ENCODE data around the gene PRDM16. TPM values are rescaled to one million over a fixed set of nuclear protein-coding genes. Genes with fewer than 3 reads are reported as not detected.

Gene PRDM16
- total and polyA plus RNA-seq, 2 of the 13 experiments (the other 11 are each of a cell fraction or from before 2014, with no cell fraction given), result 0.15 to 0.81 TPM

DNA sequence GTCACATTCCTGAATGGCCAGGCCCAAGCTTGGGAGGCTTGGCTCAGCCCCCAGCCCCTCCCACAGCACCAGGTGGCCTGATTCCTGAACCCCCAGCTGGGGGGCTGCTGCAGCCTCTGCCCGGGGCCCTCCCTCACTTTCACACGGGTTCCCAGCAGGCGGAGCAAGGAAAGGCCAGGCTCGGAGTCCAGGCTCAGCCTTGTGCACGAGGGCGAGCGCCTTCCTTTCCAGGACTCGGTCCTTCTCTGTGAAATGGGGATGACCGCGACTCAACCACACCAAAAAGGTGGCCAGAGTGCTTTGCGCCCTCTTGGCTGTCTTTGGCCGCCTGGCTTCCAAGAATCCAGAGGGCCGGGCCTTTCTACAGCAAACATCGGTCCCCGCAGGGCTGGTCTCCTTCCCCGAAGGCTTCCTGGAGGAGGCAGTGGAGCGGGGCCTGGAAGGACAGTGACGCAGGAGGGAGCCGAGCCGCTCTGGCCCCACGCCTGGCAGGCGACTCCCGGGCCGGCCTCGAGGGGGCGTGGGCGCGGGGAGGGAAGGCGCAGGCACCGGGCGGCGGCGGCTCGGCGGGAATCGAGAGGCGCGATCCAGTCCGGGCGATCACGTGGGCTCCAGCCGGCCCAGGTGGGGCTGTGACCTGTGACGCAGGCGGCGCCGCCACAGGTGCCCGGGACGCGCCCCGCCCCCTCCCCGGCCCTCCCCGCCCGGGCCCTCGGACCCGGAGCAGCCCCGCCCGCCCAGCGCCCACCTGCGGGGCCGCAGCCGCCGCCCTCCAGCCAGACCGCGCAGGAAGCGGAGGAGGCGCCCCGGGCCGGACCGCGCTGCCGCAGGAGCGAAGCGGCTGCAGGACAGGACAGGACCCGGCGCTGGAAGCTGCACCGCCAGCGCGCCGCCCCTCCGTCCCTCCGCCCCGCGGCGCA lies 385.1 kb downstream of the PRDM16 start, which contains the start of gene ARHGEF16 (continued):
- no peak for TF ChIP-seq NFATC3 (CRISPR knock-in tag; IDR thresholded peaks at IDR 0.05)
- TF ChIP-seq AGO1 (IDR thresholded peaks at IDR 0.05; ENCODE audit: low read depth, low read length, poor library complexity, severe bottlenecking), result peak; percentile 94
- TF ChIP-seq ZNF232 (CRISPR knock-in tag; IDR thresholded peaks at IDR 0.05; ENCODE audit: borderline replicate concordance), result 0 out of 2 replicates have a peak, but pooled peaks have one; percentile 41
- TF ChIP-seq ZBTB42 (CRISPR knock-in tag; IDR thresholded peaks at IDR 0.05), result no peak
- no peak for TF ChIP-seq MBD4 (IDR thresholded peaks at IDR 0.05; ENCODE audit: borderline replicate concordance, low read length)
- TF ChIP-seq ZMYM3 (CRISPR knock-in tag; IDR thresholded peaks at IDR 0.05), result peak; percentile 88
- TF ChIP-seq ZC3H4 (CRISPR knock-in tag; IDR thresholded peaks at IDR 0.05; ENCODE audit: borderline replicate concordance), result no peak
- TF ChIP-seq, protein P1, sequence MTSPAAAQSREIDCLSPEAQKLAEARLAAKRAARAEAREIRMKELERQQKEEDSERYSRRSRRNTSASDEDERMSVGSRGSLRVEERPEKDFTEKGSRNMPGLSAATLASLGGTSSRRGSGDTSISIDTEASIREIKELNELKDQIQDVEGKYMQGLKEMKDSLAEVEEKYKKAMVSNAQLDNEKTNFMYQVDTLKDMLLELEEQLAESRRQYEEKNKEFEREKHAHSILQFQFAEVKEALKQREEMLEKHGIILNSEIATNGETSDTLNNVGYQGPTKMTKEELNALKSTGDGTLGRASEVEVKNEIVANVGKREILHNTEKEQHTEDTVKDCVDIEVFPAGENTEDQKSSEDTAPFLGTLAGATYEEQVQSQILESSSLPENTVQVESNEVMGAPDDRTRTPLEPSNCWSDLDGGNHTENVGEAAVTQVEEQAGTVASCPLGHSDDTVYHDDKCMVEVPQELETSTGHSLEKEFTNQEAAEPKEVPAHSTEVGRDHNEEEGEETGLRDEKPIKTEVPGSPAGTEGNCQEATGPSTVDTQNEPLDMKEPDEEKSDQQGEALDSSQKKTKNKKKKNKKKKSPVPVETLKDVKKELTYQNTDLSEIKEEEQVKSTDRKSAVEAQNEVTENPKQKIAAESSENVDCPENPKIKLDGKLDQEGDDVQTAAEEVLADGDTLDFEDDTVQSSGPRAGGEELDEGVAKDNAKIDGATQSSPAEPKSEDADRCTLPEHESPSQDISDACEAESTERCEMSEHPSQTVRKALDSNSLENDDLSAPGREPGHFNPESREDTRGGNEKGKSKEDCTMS (CRISPR knock-in tag; conservative IDR thresholded peaks at IDR 0.05), result no peak
- TF ChIP-seq ZNF543 (CRISPR knock-in tag; IDR thresholded peaks at IDR 0.05), result 0 out of 2 replicates have a peak, but pooled peaks have one; percentile 21
- no peak for TF ChIP-seq NFYC (CRISPR knock-in tag; IDR thresholded peaks at IDR 0.05)
- peak; percentile 95 for TF ChIP-seq ZFP36 (IDR thresholded peaks at IDR 0.05; ENCODE audit: borderline replicate concordance, low read depth, low read length, partially characterized antibody)
- no peak; the same call in 1 of the 2 replicates for TF ChIP-seq HMG20A (CRISPR knock-in tag; IDR thresholded peaks at IDR 0.05; ENCODE audit: borderline replicate concordance)
- TF ChIP-seq ZNF772 (CRISPR knock-in tag; IDR thresholded peaks at IDR 0.05), result peak; percentile 29; the same call in 1 of the 2 replicates
- no peak for TF ChIP-seq RBAK (CRISPR knock-in tag; IDR thresholded peaks at IDR 0.05)
- TF ChIP-seq ATF7-NPFF (CRISPR knock-in tag; IDR thresholded peaks at IDR 0.05; ENCODE audit: low read depth), result 0 out of 2 replicates have a peak, but pooled peaks have one; percentile 26
- no peak for TF ChIP-seq ZNF616 (CRISPR knock-in tag; IDR thresholded peaks at IDR 0.05; ENCODE audit: low read depth)
- TF ChIP-seq MIER3 (CRISPR knock-in tag; IDR thresholded peaks at IDR 0.05; ENCODE audit: borderline replicate concordance), result no peak
- TF ChIP-seq HIVEP1 (CRISPR knock-in tag; IDR thresholded peaks at IDR 0.05), result peak; percentile 74
- TF ChIP-seq ZNF563 (CRISPR knock-in tag; IDR thresholded peaks at IDR 0.05), result peak; percentile 81
- TF ChIP-seq, protein P2, sequence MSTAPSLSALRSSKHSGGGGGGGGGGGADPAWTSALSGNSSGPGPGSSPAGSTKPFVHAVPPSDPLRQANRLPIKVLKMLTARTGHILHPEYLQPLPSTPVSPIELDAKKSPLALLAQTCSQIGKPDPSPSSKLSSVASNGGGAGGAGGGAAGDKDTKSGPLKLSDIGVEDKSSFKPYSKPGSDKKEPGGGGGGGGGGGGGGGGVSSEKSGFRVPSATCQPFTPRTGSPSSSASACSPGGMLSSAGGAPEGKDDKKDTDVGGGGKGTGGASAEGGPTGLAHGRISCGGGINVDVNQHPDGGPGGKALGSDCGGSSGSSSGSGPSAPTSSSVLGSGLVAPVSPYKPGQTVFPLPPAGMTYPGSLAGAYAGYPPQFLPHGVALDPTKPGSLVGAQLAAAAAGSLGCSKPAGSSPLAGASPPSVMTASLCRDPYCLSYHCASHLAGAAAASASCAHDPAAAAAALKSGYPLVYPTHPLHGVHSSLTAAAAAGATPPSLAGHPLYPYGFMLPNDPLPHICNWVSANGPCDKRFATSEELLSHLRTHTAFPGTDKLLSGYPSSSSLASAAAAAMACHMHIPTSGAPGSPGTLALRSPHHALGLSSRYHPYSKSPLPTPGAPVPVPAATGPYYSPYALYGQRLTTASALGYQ (CRISPR knock-in tag; IDR thresholded peaks at IDR 0.05), result 0 out of 2 replicates have a peak, but pooled peaks have one; percentile 20
- TF ChIP-seq, protein P3, sequence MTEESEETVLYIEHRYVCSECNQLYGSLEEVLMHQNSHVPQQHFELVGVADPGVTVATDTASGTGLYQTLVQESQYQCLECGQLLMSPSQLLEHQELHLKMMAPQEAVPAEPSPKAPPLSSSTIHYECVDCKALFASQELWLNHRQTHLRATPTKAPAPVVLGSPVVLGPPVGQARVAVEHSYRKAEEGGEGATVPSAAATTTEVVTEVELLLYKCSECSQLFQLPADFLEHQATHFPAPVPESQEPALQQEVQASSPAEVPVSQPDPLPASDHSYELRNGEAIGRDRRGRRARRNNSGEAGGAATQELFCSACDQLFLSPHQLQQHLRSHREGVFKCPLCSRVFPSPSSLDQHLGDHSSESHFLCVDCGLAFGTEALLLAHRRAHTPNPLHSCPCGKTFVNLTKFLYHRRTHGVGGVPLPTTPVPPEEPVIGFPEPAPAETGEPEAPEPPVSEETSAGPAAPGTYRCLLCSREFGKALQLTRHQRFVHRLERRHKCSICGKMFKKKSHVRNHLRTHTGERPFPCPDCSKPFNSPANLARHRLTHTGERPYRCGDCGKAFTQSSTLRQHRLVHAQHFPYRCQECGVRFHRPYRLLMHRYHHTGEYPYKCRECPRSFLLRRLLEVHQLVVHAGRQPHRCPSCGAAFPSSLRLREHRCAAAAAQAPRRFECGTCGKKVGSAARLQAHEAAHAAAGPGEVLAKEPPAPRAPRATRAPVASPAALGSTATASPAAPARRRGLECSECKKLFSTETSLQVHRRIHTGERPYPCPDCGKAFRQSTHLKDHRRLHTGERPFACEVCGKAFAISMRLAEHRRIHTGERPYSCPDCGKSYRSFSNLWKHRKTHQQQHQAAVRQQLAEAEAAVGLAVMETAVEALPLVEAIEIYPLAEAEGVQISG (CRISPR knock-in tag; IDR thresholded peaks at IDR 0.05), result peak; percentile 77
